CD14-positive monocyte (primary cell): ENCODE measurements around the gene GNL1. TPM values are rescaled to one million over a fixed set of nuclear protein-coding genes. Genes with fewer than 3 reads are reported as not detected.
"Not testable (repeated sequence)": the region's sequence is repeated elsewhere in the genome, so short reads cannot be mapped to it uniquely, and the experiment has no call there.

ENCODE experiments used
- DNase-seq, 3 donors: peaks; one replicate each; pipeline ENCODE4 v3.0.0-alpha.2; 2011 to 2022
- H2AFZ ChIP-seq: 2 replicates; pipeline ENCODE4 v1.6.0; 2012; ENCODE audit warnings: mild to moderate bottlenecking, low read depth, low read length, inconsistent platforms; ENCODE audit not compliant: insufficient read depth, poor library complexity, severe bottlenecking
- H3K27ac ChIP-seq, 2 donors: 1 replicate in 1 of 2; 2 replicates in 1 of 2; pipeline ENCODE4 v1.5.1; 2012 to 2013; ENCODE audit warnings: low read length in 2 of 2, control low read depth in 1 of 2, inconsistent platforms in 1 of 2, low read depth in 1 of 2, mild to moderate bottlenecking in 1 of 2
- H3K27me3 ChIP-seq, 2 donors: one replicate each; pipeline versions ENCODE4 v1.6.0 to v1.6.1; 2011 to 2013; ENCODE audit warnings: low read length in 2 of 2; ENCODE audit not compliant: control insufficient read depth in 2 of 2, insufficient read depth in 2 of 2
- H3K36me3 ChIP-seq, 2 donors: replicated peaks in 1 of 2; 1 replicate in 1 of 2; 2 replicates in 1 of 2; pipeline versions ENCODE4 v1.5.1 to v1.6.1; 2012 to 2013; ENCODE audit warnings: low read length in 2 of 2, control low read depth in 1 of 2, inconsistent platforms in 1 of 2, mild to moderate bottlenecking in 1 of 2; ENCODE audit not compliant: insufficient read depth in 2 of 2, control insufficient read depth in 1 of 2
- H3K4me1 ChIP-seq, 2 donors: 1 replicate in 1 of 2; 2 replicates in 1 of 2; pipeline versions ENCODE4 v1.5.1 to v1.6.1; 2012 to 2013; ENCODE audit warnings: low read length in 2 of 2, control low read depth in 1 of 2, inconsistent platforms in 1 of 2, mild to moderate bottlenecking in 1 of 2, moderate library complexity in 1 of 2; ENCODE audit not compliant: insufficient read depth in 2 of 2, control insufficient read depth in 1 of 2
- H3K4me2 ChIP-seq: replicated peaks from 2 replicates; pipeline ENCODE3; 2012; ENCODE audit warnings: low read length, moderate library complexity, mild to moderate bottlenecking; ENCODE audit not compliant: poor library complexity, severe bottlenecking; ENCODE audit errors: extremely low read depth
- H3K4me3 ChIP-seq, 3 experiments: fragments of 200-600 bp in 1 of 3; sonication (generic) in 1 of 3; replicated peaks in 1 of 3; 1 replicate in 2 of 3; 2 replicates in 1 of 3; pipeline ENCODE4 v1.5.1; 2011 to 2013; ENCODE audit warnings: low read length in 3 of 3, mild to moderate bottlenecking in 3 of 3, control low read depth in 2 of 3, low read depth in 2 of 3, inconsistent platforms in 1 of 3, moderate library complexity in 1 of 3
- H3K79me2 ChIP-seq: 2 replicates; pipeline ENCODE4 v1.6.0; 2012; ENCODE audit warnings: mild to moderate bottlenecking, control low read depth, inconsistent platforms, low read length, moderate library complexity; ENCODE audit not compliant: insufficient read depth
- H3K9ac ChIP-seq: 2 replicates; pipeline ENCODE4 v1.6.0; 2017; ENCODE audit warnings: low read length, mild to moderate bottlenecking; ENCODE audit not compliant: insufficient read depth, poor library complexity, severe bottlenecking
- H3K9me3 ChIP-seq, 2 donors: replicated peaks in 1 of 2; 1 replicate in 1 of 2; 2 replicates in 1 of 2; pipeline versions ENCODE4 v1.5.1 to v1.6.1; 2012 to 2013; ENCODE audit warnings: low read length in 2 of 2, control low read depth in 1 of 2; ENCODE audit not compliant: control insufficient read depth in 1 of 2, insufficient read depth in 1 of 2
- H4K20me1 ChIP-seq: 2 replicates; pipeline ENCODE4 v1.6.0; 2012; ENCODE audit warnings: mild to moderate bottlenecking, low read length, control low read depth, moderate library complexity; ENCODE audit not compliant: insufficient read depth
- H3K27ac Mint-ChIP-seq, 7 donors: one replicate each; pipeline ENCODE4 v1.8.0; 2020; ENCODE audit warnings: mild to moderate bottlenecking in 7 of 7, mixed read lengths in 7 of 7, moderate library complexity in 6 of 7, inconsistent platforms in 2 of 7
- H3K27me3 Mint-ChIP-seq, 3 donors: one replicate each; pipeline ENCODE4 v1.8.0; 2021 to 2022; ENCODE audit warnings: low read depth in 3 of 3, mild to moderate bottlenecking in 3 of 3, mixed read lengths in 3 of 3, moderate library complexity in 3 of 3, inconsistent platforms in 1 of 3
- H3K36me3 Mint-ChIP-seq, 2 donors: one replicate each; pipeline ENCODE4 v1.8.0; 2020; ENCODE audit warnings: mixed read lengths in 2 of 2, inconsistent platforms in 1 of 2, mild to moderate bottlenecking in 1 of 2
- H3K4me1 Mint-ChIP-seq: one replicate; pipeline ENCODE4 v1.8.0; 2020; ENCODE audit warnings: mild to moderate bottlenecking, mixed read lengths
- H3K4me3 Mint-ChIP-seq, 2 donors: one replicate each; pipeline ENCODE4 v1.8.0; 2020; ENCODE audit warnings: mild to moderate bottlenecking in 2 of 2, mixed read lengths in 2 of 2, moderate library complexity in 1 of 2
- H3K9me3 Mint-ChIP-seq, 7 donors: one replicate each; pipeline ENCODE4 v1.8.0; 2020 to 2022; ENCODE audit warnings: mixed read lengths in 7 of 7, mild to moderate bottlenecking in 6 of 7, moderate library complexity in 6 of 7, inconsistent platforms in 2 of 7
- whole genome bisulfite sequencing: methylation state at CpG from one replicate; pipeline ENCODE4 v1.1.5; 2013; ENCODE audit warnings: missing lambda C conversion rate; ENCODE audit not compliant: insufficient coverage; 5-methylcytosine and 5-hydroxymethylcytosine counted together
- intact Hi-C, 2 donors: fragments of 100-400 bp; cut with micrococcal nuclease; formaldehyde crosslinking; loops; one replicate each; pipeline versions ENCODE4 v1.15.0 to v1.15.1; 2023
- polyA plus RNA-seq, 3 donors: library from polyadenylated mRNA; depleted of rRNA in 1 of 3; unstranded in 2 of 3; stranded (reverse) in 1 of 3; fragments of 300-500 nt in 2 of 3; fragments of >200 nt in 1 of 3; fragmentation: Illumina TruSeq in 2 of 3; gene quantifications; 1 replicate in 2 of 3; 2 replicates in 1 of 3; pipeline ENCODE4 v1.2.3, GENCODE V29; 2012 to 2021

GNL1 gene
- polyA plus RNA-seq, 3 donors, result 10.3 to 13.4 (median 12.9) TPM

GRCh38 chr6:30517767-30518504, 38.4 kb downstream of the GNL1 start:
- Mint-ChIP-seq H3K9me3 (peaks cover 2 to 14% (median 6%) of the 10 kb centered on the region in 7 donors), H3K27ac (peak overlapping the region in 5 of 7 donors; percentile 98 to 100 (median 99)), H3K4me1 (peaks cover 36% of the 10 kb centered on the region)
- H3K36me3 ChIP-seq, H3K27me3 Mint-ChIP-seq, H3K9ac ChIP-seq, H2AFZ ChIP-seq, H3K4me2 ChIP-seq, DNase-seq, H3K79me2 ChIP-seq, H3K4me3 Mint-ChIP-seq, H3K36me3 Mint-ChIP-seq, H3K27me3 ChIP-seq, H3K4me3 ChIP-seq, intact Hi-C loops, H3K9me3 ChIP-seq, H4K20me1 ChIP-seq, H3K27ac ChIP-seq: not testable (repeated sequence)
- 100% methylated on average over 8 of the region's 21 CpGs for WGBS
- H3K4me1 ChIP-seq, result peaks cover 25 to 34% of the 10 kb centered on the region in 2 donors

GRCh38 chr6:30516754-30517076, 39.6 kb downstream of the GNL1 start:
- peaks cover 2 to 14% (median 6%) of the 10 kb centered on the region in 7 donors for H3K9me3 Mint-ChIP-seq
- H3K79me2 ChIP-seq, intact Hi-C loops, H3K36me3 ChIP-seq, H3K36me3 Mint-ChIP-seq, DNase-seq, H4K20me1 ChIP-seq, H3K27me3 Mint-ChIP-seq, H3K9me3 ChIP-seq, H2AFZ ChIP-seq, H3K4me3 Mint-ChIP-seq, H3K27me3 ChIP-seq: not testable (repeated sequence)
- WGBS, result 0% methylated on average over 1 of the region's 9 CpGs
- peak overlapping the region; percentile 77 for H3K4me2 ChIP-seq
- H3K4me1 Mint-ChIP-seq, result peaks cover 32% of the 10 kb centered on the region
- H3K4me1 ChIP-seq, result peaks cover 32 to 36% of the 10 kb centered on the region in 2 donors
- H3K4me3 ChIP-seq, result peak overlapping the region in 1 of 3 experiments; percentile 76
- H3K9ac ChIP-seq, result peak overlapping the region; percentile 80
- peak overlapping the region; percentile 96 to 99 for H3K27ac ChIP-seq
- H3K27ac Mint-ChIP-seq, result peak overlapping the region; percentile 97 to 100 (median 99)
